PC-3 (cell line): ENCODE results near the gene NRCAM. TPM values are rescaled to one million over a fixed set of nuclear protein-coding genes. Genes with fewer than 3 reads are reported as not detected.

Experiments used
- ATAC-seq: fragments of 200-7000 bp; cut with Tn5 transposase; 2 replicates; pipeline ENCODE4 v1.9.1; 2020; ENCODE audit warnings: mild to moderate bottlenecking, moderate library complexity
- BruUV-seq: library from RNA; stranded (reverse); fragments of 400-500 nt; replicated peaks from 2 replicates; lab custom pipeline; 2021; lab: Mats Ljungman, UMichigan
- CTCF ChIA-PET: fragments of 300-600 bp; sonication (Branson Sonifier 250); formaldehyde crosslinking; loops from one replicate; lab custom pipeline; 2022; ENCODE audit warnings: antibody characterized with exemption; lab: Charles Lee
- POLR2A ChIA-PET: fragments of 300-600 bp; sonication (Branson Sonifier 250); formaldehyde crosslinking; loops from one replicate; lab custom pipeline; 2022; ENCODE audit warnings: antibody characterized with exemption; ENCODE audit not compliant: unreplicated experiment; lab: Charles Lee
- DNase-seq: peaks from one replicate; pipeline ENCODE4 v3.0.0-alpha.2; 2015
- H2AFZ ChIP-seq: fragments of 300-600 bp; sonication (generic); 2 replicates; pipeline ENCODE4 v1.6.0; 2016; ENCODE audit warnings: antibody characterized with exemption, low read length
- H3F3A ChIP-seq: fragments of 300-600 bp; sonication (generic); one replicate; pipeline ENCODE4 v1.6.0; 2017; ENCODE audit warnings: antibody characterized with exemption, low read length, control low read depth, mild to moderate bottlenecking; ENCODE audit not compliant: unreplicated experiment
- H3K27ac ChIP-seq: fragments of 300-600 bp; sonication (generic); 2 replicates; pipeline ENCODE4 v1.5.1; 2016; ENCODE audit warnings: mild to moderate bottlenecking, low read length
- H3K27me3 ChIP-seq: fragments of 300-600 bp; sonication (generic); 2 replicates; pipeline ENCODE4 v1.6.1; 2016; ENCODE audit warnings: low read length, mixed read lengths
- H3K36me3 ChIP-seq: fragments of 300-600 bp; sonication (generic); 2 replicates; pipeline ENCODE4 v1.6.1; 2016; ENCODE audit warnings: low read depth, mixed run types, low read length, mixed read lengths
- H3K4me1 ChIP-seq: fragments of 300-600 bp; sonication (generic); 2 replicates; pipeline ENCODE4 v1.5.1; 2016; ENCODE audit warnings: low read length; ENCODE audit not compliant: insufficient read depth
- H3K4me2 ChIP-seq: fragments of 300-600 bp; sonication (generic); 2 replicates; pipeline ENCODE4 v1.6.0; 2016; ENCODE audit warnings: low read length
- H3K4me3 ChIP-seq: fragments of 300-600 bp; sonication (generic); 2 replicates; pipeline ENCODE4 v1.5.1; 2016; ENCODE audit warnings: mild to moderate bottlenecking, low read length, mixed read lengths
- H3K79me2 ChIP-seq: fragments of 300-600 bp; sonication (generic); 2 replicates; pipeline ENCODE4 v1.6.1; 2017; ENCODE audit warnings: low read length, mixed read lengths
- H3K9ac ChIP-seq: fragments of 300-600 bp; sonication (generic); 2 replicates; pipeline ENCODE4 v1.6.0; 2016; ENCODE audit warnings: mild to moderate bottlenecking, low read length
- H3K9me2 ChIP-seq: fragments of 300-600 bp; sonication (generic); replicated peaks from 2 replicates; pipeline ENCODE4 v1.6.1; 2016; ENCODE audit warnings: mixed run types, low read length, mixed read lengths
- H3K9me3 ChIP-seq: fragments of 300-600 bp; sonication (generic); 2 replicates; pipeline ENCODE4 v1.6.1; 2016; ENCODE audit warnings: low read length, mixed read lengths
- H4K20me1 ChIP-seq: fragments of 300-600 bp; sonication (generic); 2 replicates; pipeline ENCODE4 v1.6.1; 2016; ENCODE audit warnings: low read length, mixed read lengths
- EZH2 ChIP-seq: fragments of 300-600 bp; sonication (generic); IDR thresholded peaks from one replicate; pipeline ENCODE4 v1.6.1; 2017; ENCODE audit warnings: antibody characterized with exemption, mild to moderate bottlenecking, low read length; ENCODE audit not compliant: unreplicated experiment
- EZH2phosphoT487 ChIP-seq: fragments of 300-600 bp; sonication (generic); IDR thresholded peaks from 2 replicates; pipeline ENCODE4 v1.6.1; 2018; ENCODE audit warnings: mild to moderate bottlenecking, antibody characterized with exemption, low read length, borderline replicate concordance
- intact Hi-C: fragments of 100-400 bp; cut with micrococcal nuclease; formaldehyde crosslinking; loops from 2 replicates; pipeline ENCODE4 v1.9.0; 2023
- total RNA-seq: library from RNA; depleted of rRNA; stranded (reverse); fragments of >200 nt; gene quantifications from 2 replicates; pipeline ENCODE4 v1.2.3, GENCODE V29; 2014
- TF ChIP-seq, protein P1 (sequence below): fragments of 300-600 bp; sonication (generic); conservative IDR thresholded peaks from 2 replicates; pipeline ENCODE4 v1.5.1; 2017; ENCODE audit warnings: antibody characterized with exemption, low read depth, mild to moderate bottlenecking, low read length

Gene NRCAM
- total RNA-seq, 1 experiment from 2014 or later = not detected

DNA sequence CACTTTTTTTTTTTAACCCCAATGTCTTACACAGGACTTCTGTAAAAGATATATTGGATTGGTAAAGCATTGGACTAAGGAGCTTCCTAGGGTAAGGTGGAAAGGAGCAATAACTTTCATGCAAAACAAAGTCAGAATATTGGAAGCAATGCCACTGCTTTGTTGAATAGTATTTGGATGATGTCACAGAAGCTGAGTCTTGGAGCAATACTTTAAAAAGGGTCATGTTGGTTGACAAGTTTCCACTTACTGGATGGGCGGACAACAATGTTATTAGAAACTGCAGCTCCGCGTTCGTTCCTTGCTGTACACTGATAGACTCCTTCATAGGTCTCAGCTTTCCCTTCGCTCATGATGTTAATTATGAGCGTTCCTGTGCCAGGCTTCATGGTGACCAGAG, 224.2 kb downstream of the NRCAM start:
- POLR2A ChIA-PET = no interaction called here
- DNase-seq = no peak
- Histone ChIP-seq H3K27me3 (no peaks in the 10 kb centered on the region), H3K79me2 (no peaks in the 10 kb centered on the region), H3K4me2 (no peak overlapping the region), H3K36me3 (no peaks in the 10 kb centered on the region), H3K9me2 (no peaks in the 10 kb centered on the region), H3K4me1 (no peaks in the 10 kb centered on the region), H2AFZ (no peak overlapping the region), H3K4me3 (no peak overlapping the region), H3K27ac (no peak overlapping the region), H3K9me3 (no peaks in the 10 kb centered on the region), H3F3A (no peaks in the 10 kb centered on the region), H3K9ac (no peak overlapping the region), H4K20me1 (no peaks in the 10 kb centered on the region)
- TF ChIP-seq, protein P1, sequence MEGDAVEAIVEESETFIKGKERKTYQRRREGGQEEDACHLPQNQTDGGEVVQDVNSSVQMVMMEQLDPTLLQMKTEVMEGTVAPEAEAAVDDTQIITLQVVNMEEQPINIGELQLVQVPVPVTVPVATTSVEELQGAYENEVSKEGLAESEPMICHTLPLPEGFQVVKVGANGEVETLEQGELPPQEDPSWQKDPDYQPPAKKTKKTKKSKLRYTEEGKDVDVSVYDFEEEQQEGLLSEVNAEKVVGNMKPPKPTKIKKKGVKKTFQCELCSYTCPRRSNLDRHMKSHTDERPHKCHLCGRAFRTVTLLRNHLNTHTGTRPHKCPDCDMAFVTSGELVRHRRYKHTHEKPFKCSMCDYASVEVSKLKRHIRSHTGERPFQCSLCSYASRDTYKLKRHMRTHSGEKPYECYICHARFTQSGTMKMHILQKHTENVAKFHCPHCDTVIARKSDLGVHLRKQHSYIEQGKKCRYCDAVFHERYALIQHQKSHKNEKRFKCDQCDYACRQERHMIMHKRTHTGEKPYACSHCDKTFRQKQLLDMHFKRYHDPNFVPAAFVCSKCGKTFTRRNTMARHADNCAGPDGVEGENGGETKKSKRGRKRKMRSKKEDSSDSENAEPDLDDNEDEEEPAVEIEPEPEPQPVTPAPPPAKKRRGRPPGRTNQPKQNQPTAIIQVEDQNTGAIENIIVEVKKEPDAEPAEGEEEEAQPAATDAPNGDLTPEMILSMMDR = no peak
- TF ChIP-seq EZH2phosphoT487 = no peak
- TF ChIP-seq EZH2 = no peak
- CTCF ChIA-PET = no interaction called here
- no TSS peak for BruUV-seq
- intact Hi-C loops = no loop called here
- ATAC-seq = no peak

DNA sequence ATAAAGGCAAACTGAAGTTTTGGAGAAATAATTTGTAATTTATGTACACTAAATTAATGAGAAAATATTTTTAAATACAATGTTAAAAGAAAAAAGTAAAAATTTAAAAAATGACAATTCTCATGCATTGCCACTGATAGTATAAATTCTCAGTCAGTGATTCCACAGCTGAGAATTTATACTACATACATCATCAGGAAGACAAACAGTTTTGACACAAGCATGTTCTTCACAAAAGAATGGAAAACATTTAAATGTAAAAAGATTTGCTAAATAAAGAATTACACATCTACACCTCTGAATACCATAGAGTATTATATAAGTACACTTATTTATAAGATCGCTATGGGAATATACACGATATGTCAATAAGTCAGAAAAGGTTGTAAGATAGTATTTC, 225.0 kb downstream of the NRCAM start:
- no peaks in the 10 kb centered on the region for H3K9me3 ChIP-seq
- CTCF ChIA-PET = no interaction called here
- H3F3A ChIP-seq = no peaks in the 10 kb centered on the region
- no peak overlapping the region for H3K9ac ChIP-seq
- H3K79me2 ChIP-seq = no peaks in the 10 kb centered on the region
- H3K36me3 ChIP-seq = no peaks in the 10 kb centered on the region
- H3K27ac ChIP-seq = no peak overlapping the region
- POLR2A ChIA-PET = no interaction called here
- no peaks in the 10 kb centered on the region for H3K4me1 ChIP-seq
- ATAC-seq (no peak), DNase-seq (no peak)
- no peak for TF ChIP-seq EZH2
- no peak for TF ChIP-seq EZH2phosphoT487
- TF ChIP-seq, protein P1 = no peak
- no peak overlapping the region for H2AFZ ChIP-seq
- H3K9me2 ChIP-seq = no peaks in the 10 kb centered on the region
- H3K4me2 ChIP-seq = no peak overlapping the region
- intact Hi-C loops = no loop called here
- no TSS peak for BruUV-seq
- no peaks in the 10 kb centered on the region for H4K20me1 ChIP-seq
- H3K27me3 ChIP-seq = no peaks in the 10 kb centered on the region
- no peak overlapping the region for H3K4me3 ChIP-seq

DNA sequence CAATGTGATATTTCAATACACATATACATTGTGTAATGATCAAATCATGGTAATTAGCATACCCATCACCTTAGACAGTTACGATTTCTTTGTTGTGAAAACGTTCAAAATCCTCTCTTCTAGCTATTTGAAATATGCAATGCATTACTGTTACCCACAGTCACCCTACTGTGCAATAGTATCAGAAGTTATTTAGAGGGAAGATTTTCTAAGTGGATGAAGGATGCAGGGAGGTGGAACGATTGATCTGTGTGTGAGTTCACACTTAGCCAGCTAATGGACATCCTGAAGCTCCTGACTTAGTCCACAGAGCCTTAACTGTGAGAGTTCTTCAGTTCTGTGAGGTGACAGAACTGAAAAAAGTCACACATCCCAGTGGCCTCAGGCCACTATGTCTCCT, 228.9 kb downstream of the NRCAM start:
- H3K9me3 ChIP-seq = no peaks in the 10 kb centered on the region
- no peaks in the 10 kb centered on the region for H3K9me2 ChIP-seq
- no peak overlapping the region for H2AFZ ChIP-seq
- H3F3A ChIP-seq = no peaks in the 10 kb centered on the region
- no peaks in the 10 kb centered on the region for H3K4me1 ChIP-seq
- DNase-seq = no peak
- POLR2A ChIA-PET = no interaction called here
- no peak overlapping the region for H3K9ac ChIP-seq
- no peak overlapping the region for H3K27ac ChIP-seq
- no peaks in the 10 kb centered on the region for H3K36me3 ChIP-seq
- TF ChIP-seq, protein P1 = no peak
- TF ChIP-seq EZH2phosphoT487 (no peak), EZH2 (no peak)
- no TSS peak for BruUV-seq
- intact Hi-C loops = no loop called here
- H3K4me2 ChIP-seq = no peak overlapping the region
- no peak overlapping the region for H3K4me3 ChIP-seq
- CTCF ChIA-PET = no interaction called here
- H3K27me3 ChIP-seq = no peaks in the 10 kb centered on the region
- ATAC-seq = no peak
- no peaks in the 10 kb centered on the region for H4K20me1 ChIP-seq
- no peaks in the 10 kb centered on the region for H3K79me2 ChIP-seq
